SK-N-SH (cell line): ENCODE measurements around the gene IMPACT. TPM values are rescaled to one million over a fixed set of nuclear protein-coding genes. Genes with fewer than 3 reads are reported as not detected.

Experiments
- CTCF ChIA-PET: fragments of 300-600, 350-600 bp; formaldehyde crosslinking; extraction: SDS; loops from one replicate; lab custom pipeline; 2021; lab: Yijun Ruan, JAX
- POLR2A ChIA-PET: fragments of 350-600 bp; sonication (Branson Sonifier 250); formaldehyde crosslinking; extraction: SDS; loops from one replicate; lab custom pipeline; 2020; ENCODE audit warnings: antibody characterized with exemption, inconsistent platforms; lab: Yijun Ruan, JAX
- DNase-seq: peaks from one replicate; pipeline ENCODE4 v3.0.0; 2012
- H2AFZ ChIP-seq: fragments of 200-600 bp; sonication (generic); 2 replicates; pipeline ENCODE4 v1.8.1; 2016; ENCODE audit warnings: antibody characterized with exemption, mild to moderate bottlenecking, low read depth
- H3F3A ChIP-seq: fragments of 200-600 bp; sonication (generic); replicated peaks from 2 replicates; pipeline ENCODE3; 2016; ENCODE audit warnings: antibody characterized with exemption, mild to moderate bottlenecking; ENCODE audit not compliant: insufficient read depth
- H3K27ac ChIP-seq, 2 experiments: fragments of 200-500 bp in 1 of 2; fragments of 200-600 bp in 1 of 2; sonication (Bioruptor generic) in 1 of 2; sonication (generic), shearing (Covaris generic) in 1 of 2; 2 replicates each; pipeline versions ENCODE4 v1.5.1 to v1.6.1; 2014 to 2016; ENCODE audit warnings: low read depth in 2 of 2, inconsistent platforms in 1 of 2, low read length in 1 of 2, mild to moderate bottlenecking in 1 of 2, mixed read lengths in 1 of 2
- H3K27me3 ChIP-seq: fragments of 200-600 bp; sonication (generic), shearing (Covaris generic); 2 replicates; pipeline ENCODE4 v1.6.1; 2016; ENCODE audit warnings: mixed run types; ENCODE audit not compliant: insufficient read depth
- H3K36me3 ChIP-seq, 2 experiments: fragments of 200-500 bp in 1 of 2; fragments of 200-600 bp in 1 of 2; sonication (Bioruptor generic) in 1 of 2; sonication (generic) in 1 of 2; replicated peaks in 1 of 2; 2 replicates each; pipeline versions ENCODE3 to v1.5.1; 2014 to 2016; ENCODE audit warnings: low read length in 1 of 2, mild to moderate bottlenecking in 1 of 2; ENCODE audit not compliant: insufficient read depth in 2 of 2, control insufficient read depth in 1 of 2
- H3K4me1 ChIP-seq, 2 experiments: fragments of 200-500 bp in 1 of 2; fragments of 200-600 bp in 1 of 2; sonication (Bioruptor generic) in 1 of 2; sonication (generic), shearing (Covaris generic) in 1 of 2; 2 replicates each; pipeline versions ENCODE4 v1.5.1 to v1.6.1; 2014 to 2016; ENCODE audit warnings: low read depth in 1 of 2, low read length in 1 of 2, mixed run types in 1 of 2; ENCODE audit not compliant: insufficient read depth in 2 of 2, control insufficient read depth in 1 of 2
- H3K4me2 ChIP-seq: fragments of 200-600 bp; sonication (generic), shearing (Covaris generic); 2 replicates; pipeline ENCODE4 v1.6.1; 2017; ENCODE audit warnings: mixed run types
- H3K4me3 ChIP-seq, 2 experiments: fragments of 200-500 bp in 1 of 2; fragments of 200-600 bp in 1 of 2; sonication (Bioruptor generic) in 1 of 2; sonication (generic), shearing (Covaris generic) in 1 of 2; 2 replicates each; pipeline versions ENCODE4 v1.5.1 to v1.8.1; 2014 to 2016; ENCODE audit warnings: low read depth in 2 of 2, inconsistent platforms in 1 of 2, low read length in 1 of 2, mild to moderate bottlenecking in 1 of 2, mixed read lengths in 1 of 2, moderate library complexity in 1 of 2
- H3K79me2 ChIP-seq: fragments of 200-600 bp; sonication (generic); 2 replicates; pipeline ENCODE4 v1.8.1; 2017; ENCODE audit warnings: mild to moderate bottlenecking; ENCODE audit not compliant: insufficient read depth
- H3K9ac ChIP-seq: fragments of 200-600 bp; sonication (generic); 2 replicates; pipeline ENCODE4 v1.6.1; 2017; ENCODE audit warnings: mixed run types
- H3K9me2 ChIP-seq: fragments of 200-600 bp; sonication (generic); 2 replicates; pipeline ENCODE4 v1.6.1; 2017; ENCODE audit warnings: mixed run types
- H3K9me3 ChIP-seq: fragments of 200-600 bp; sonication (generic); 2 replicates; pipeline ENCODE4 v1.6.1; 2017; ENCODE audit warnings: mixed run types, mild to moderate bottlenecking, moderate library complexity
- H4K20me1 ChIP-seq: fragments of 200-600 bp; sonication (generic); 2 replicates; pipeline ENCODE4 v1.6.1; 2017; ENCODE audit warnings: mild to moderate bottlenecking, mixed run types; ENCODE audit not compliant: insufficient read depth
- ELF1 ChIP-seq: IDR thresholded peaks from 2 replicates; pipeline ENCODE4 v1.4.0; 2012
- EP300 ChIP-seq, 2 experiments: IDR thresholded peaks; 2 replicates each; pipeline versions ENCODE4 v1.4.0 to v1.6.1; 2012; ENCODE audit warnings: borderline replicate concordance in 1 of 2, low read depth in 1 of 2, low read length in 1 of 2
- EZH2phosphoT487 ChIP-seq: fragments of 200-600 bp; sonication (generic); IDR thresholded peaks from 2 replicates; pipeline ENCODE4 v1.6.1; 2017; ENCODE audit warnings: low read depth, mixed run types, mild to moderate bottlenecking, antibody characterized with exemption, moderate library complexity, borderline replicate concordance
- FOSL2 ChIP-seq: IDR thresholded peaks from 2 replicates; pipeline ENCODE4 v1.4.0; 2012; ENCODE audit warnings: low read depth, mild to moderate bottlenecking, moderate library complexity, borderline replicate concordance
- FOXM1 ChIP-seq: IDR thresholded peaks from 2 replicates; pipeline ENCODE4 v1.4.0; 2012; ENCODE audit warnings: low read depth, mild to moderate bottlenecking
- JUND ChIP-seq: IDR thresholded peaks from 2 replicates; pipeline ENCODE4 v1.4.0; 2012
- MEF2A ChIP-seq: IDR thresholded peaks from 2 replicates; pipeline ENCODE4 v1.4.0; 2012; ENCODE audit warnings: low read depth, borderline replicate concordance
- MXI1 ChIP-seq: IDR thresholded peaks from 2 replicates; pipeline ENCODE4 v1.6.1; 2012; ENCODE audit warnings: mild to moderate bottlenecking, low read depth, low read length, improper control_type of control experiment
- NFIC ChIP-seq: IDR thresholded peaks from 2 replicates; pipeline ENCODE4 v1.4.0; 2012; ENCODE audit warnings: borderline replicate concordance
- NRF1 ChIP-seq: IDR thresholded peaks from 2 replicates; pipeline ENCODE4 v1.6.1; 2012; ENCODE audit warnings: low read depth, mild to moderate bottlenecking, low read length
- RAD21 ChIP-seq: IDR thresholded peaks from 2 replicates; pipeline ENCODE4 v1.6.1; 2012; ENCODE audit warnings: mild to moderate bottlenecking, low read length
- RFX5 ChIP-seq: IDR thresholded peaks from 2 replicates; pipeline ENCODE4 v1.6.1; 2012; ENCODE audit warnings: mild to moderate bottlenecking, improper control_type of control experiment, low read length
- RXRA ChIP-seq: IDR thresholded peaks from 2 replicates; pipeline ENCODE4 v1.4.0; 2012; ENCODE audit warnings: low read depth, mild to moderate bottlenecking, borderline replicate concordance
- SIN3A ChIP-seq: IDR thresholded peaks from 2 replicates; pipeline ENCODE4 v1.6.1; 2012; ENCODE audit warnings: low read depth, mild to moderate bottlenecking, low read length, moderate library complexity, borderline replicate concordance
- TCF12 ChIP-seq: IDR thresholded peaks from 2 replicates; pipeline ENCODE4 v1.4.0; 2012
- whole genome bisulfite sequencing: methylation state at CpG from one replicate; pipeline ENCODE4 v1.1.6; 2017; ENCODE audit warnings: low lambda C conversion rate; 5-methylcytosine and 5-hydroxymethylcytosine counted together
- polyA plus RNA-seq, 3 experiments: library from polyadenylated mRNA; depleted of rRNA; stranded (reverse); fragments of >200 nt; gene quantifications; 2 replicates each; pipeline ENCODE4 v1.2.3, GENCODE V29; 2012
- TF ChIP-seq, protein P1 (sequence below): fragments of 200-600 bp; sonication (generic); IDR thresholded peaks from 2 replicates; pipeline ENCODE4 v1.6.1; 2017; ENCODE audit warnings: antibody characterized with exemption, mild to moderate bottlenecking, moderate library complexity
- TF ChIP-seq, protein P2 (sequence below): fragments of 150-350 bp; IDR thresholded peaks from 2 replicates; pipeline ENCODE4 v1.6.1; 2017; ENCODE audit warnings: antibody characterized with exemption, low read length, low read depth, borderline replicate concordance
- TF ChIP-seq, protein P3 (sequence below): IDR thresholded peaks from 2 replicates; pipeline ENCODE4 v1.4.0; 2012; ENCODE audit warnings: low read depth, borderline replicate concordance

The IMPACT gene
- polyA plus RNA-seq, 1 of the 3 experiments (the other 2 are of a cell fraction) = 13.0 TPM

DNA sequence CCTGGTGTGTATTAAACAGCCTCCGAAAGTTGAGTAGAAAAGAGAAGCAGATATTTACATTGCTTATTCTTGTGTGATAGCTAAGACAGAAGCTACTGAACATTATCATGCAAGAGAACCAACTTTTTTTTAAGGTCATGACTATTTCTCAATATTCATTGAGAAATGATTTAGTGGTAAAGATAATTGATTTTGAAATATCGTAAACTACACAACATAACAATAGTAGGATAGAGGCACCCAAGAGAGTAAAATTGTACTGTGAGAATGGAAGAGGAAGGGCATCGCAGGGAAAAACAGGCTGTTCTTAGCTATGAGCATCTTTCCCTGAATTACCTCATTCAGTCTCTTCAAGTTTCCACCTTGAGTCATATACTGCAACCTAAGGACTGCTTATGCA, 59.2 kb downstream of the IMPACT start:
- no peak for DNase-seq
- no peak for TF ChIP-seq ELF1
- TF ChIP-seq NRF1 = no peak
- TF ChIP-seq RAD21 = no peak
- no peak for TF ChIP-seq EZH2phosphoT487
- TF ChIP-seq TCF12 = no peak
- TF ChIP-seq FOSL2 = no peak
- no peak for TF ChIP-seq JUND
- TF ChIP-seq MEF2A = no peak
- no peak for TF ChIP-seq SIN3A
- TF ChIP-seq RXRA = no peak
- TF ChIP-seq, protein P1, sequence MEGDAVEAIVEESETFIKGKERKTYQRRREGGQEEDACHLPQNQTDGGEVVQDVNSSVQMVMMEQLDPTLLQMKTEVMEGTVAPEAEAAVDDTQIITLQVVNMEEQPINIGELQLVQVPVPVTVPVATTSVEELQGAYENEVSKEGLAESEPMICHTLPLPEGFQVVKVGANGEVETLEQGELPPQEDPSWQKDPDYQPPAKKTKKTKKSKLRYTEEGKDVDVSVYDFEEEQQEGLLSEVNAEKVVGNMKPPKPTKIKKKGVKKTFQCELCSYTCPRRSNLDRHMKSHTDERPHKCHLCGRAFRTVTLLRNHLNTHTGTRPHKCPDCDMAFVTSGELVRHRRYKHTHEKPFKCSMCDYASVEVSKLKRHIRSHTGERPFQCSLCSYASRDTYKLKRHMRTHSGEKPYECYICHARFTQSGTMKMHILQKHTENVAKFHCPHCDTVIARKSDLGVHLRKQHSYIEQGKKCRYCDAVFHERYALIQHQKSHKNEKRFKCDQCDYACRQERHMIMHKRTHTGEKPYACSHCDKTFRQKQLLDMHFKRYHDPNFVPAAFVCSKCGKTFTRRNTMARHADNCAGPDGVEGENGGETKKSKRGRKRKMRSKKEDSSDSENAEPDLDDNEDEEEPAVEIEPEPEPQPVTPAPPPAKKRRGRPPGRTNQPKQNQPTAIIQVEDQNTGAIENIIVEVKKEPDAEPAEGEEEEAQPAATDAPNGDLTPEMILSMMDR = no peak
- TF ChIP-seq, protein P2, sequence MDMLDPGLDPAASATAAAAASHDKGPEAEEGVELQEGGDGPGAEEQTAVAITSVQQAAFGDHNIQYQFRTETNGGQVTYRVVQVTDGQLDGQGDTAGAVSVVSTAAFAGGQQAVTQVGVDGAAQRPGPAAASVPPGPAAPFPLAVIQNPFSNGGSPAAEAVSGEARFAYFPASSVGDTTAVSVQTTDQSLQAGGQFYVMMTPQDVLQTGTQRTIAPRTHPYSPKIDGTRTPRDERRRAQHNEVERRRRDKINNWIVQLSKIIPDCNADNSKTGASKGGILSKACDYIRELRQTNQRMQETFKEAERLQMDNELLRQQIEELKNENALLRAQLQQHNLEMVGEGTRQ = no peak
- TF ChIP-seq RFX5 = no peak
- no peak overlapping the region for H3K4me2 ChIP-seq
- no peak overlapping the region for H3K27ac ChIP-seq
- H3K4me3 ChIP-seq = no peak overlapping the region
- H3K9ac ChIP-seq = no peak overlapping the region
- no peaks in the 10 kb centered on the region for H3K9me3 ChIP-seq
- ChIA-PET CTCF (interaction anchor here (0.6 to 11.7 kb wide), 9 partner anchors 12 to 928 kb away, joined by 3 to 171 read pairs (median 3); no protein-coding TSS in a partner anchor), POLR2A (no interaction called here)
- no peaks in the 10 kb centered on the region for H4K20me1 ChIP-seq
- H3K79me2 ChIP-seq = no peaks in the 10 kb centered on the region
- no peak overlapping the region for H2AFZ ChIP-seq
- no peaks in the 10 kb centered on the region for H3K27me3 ChIP-seq
- H3K9me2 ChIP-seq = no peaks in the 10 kb centered on the region
- 94% methylated on average over 3 of the region's 3 CpGs for WGBS
- H3K4me1 ChIP-seq = peaks cover 0 to 2% of the 10 kb centered on the region in 2 experiments; a peak in 1 of 4 replicates
- no peaks in the 10 kb centered on the region for H3K36me3 ChIP-seq
- H3F3A ChIP-seq = no peaks in the 10 kb centered on the region

DNA sequence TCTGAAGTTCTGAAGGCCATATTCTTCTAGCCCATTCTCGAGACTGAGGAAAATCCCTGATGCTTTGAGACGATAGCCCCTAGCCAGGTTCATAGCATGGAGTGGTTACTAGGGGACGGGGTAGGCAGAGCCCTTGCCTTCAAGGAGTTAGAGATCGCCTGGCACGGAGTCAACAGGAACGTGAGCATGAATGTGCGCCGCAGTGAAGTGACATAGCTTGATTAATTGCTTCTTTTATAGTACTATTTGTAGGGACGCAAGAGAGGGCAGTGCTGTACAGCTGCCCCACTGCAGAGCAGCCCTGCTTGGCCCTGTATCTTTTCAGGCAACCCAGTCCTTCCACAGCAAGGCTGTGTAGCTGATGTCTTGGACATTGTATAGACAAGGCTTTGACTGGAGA, 60.2 kb downstream of the IMPACT start:
- CTCF ChIA-PET = interaction anchor here (0.7 to 11.7 kb wide), 15 partner anchors 9 to 684 kb away, joined by 3 to 171 read pairs (median 9); no protein-coding TSS in a partner anchor
- 69% methylated on average over 9 of the region's 9 CpGs for WGBS
- Histone ChIP-seq H3K9me2 (no peaks in the 10 kb centered on the region), H4K20me1 (no peaks in the 10 kb centered on the region), H3K27me3 (no peaks in the 10 kb centered on the region), H3K9ac (no peak overlapping the region), H3K36me3 (no peaks in the 10 kb centered on the region), H3K4me1 (peaks cover 0 to 3% of the 10 kb centered on the region in 2 experiments; a peak in 1 of 4 replicates), H3K9me3 (no peaks in the 10 kb centered on the region), H3F3A (no peaks in the 10 kb centered on the region), H3K4me2 (no peak overlapping the region), H2AFZ (no peak overlapping the region), H3K4me3 (no peak overlapping the region), H3K79me2 (no peaks in the 10 kb centered on the region), H3K27ac (no peak overlapping the region)
- POLR2A ChIA-PET = no interaction called here
- no peak for TF ChIP-seq MXI1
- no peak for TF ChIP-seq EP300 (IDR thresholded peaks at IDR 0.05; ENCODE audit: borderline replicate concordance in 1 of 2, low read depth in 1 of 2, low read length in 1 of 2)
- no peak for TF ChIP-seq FOXM1
- TF ChIP-seq ELF1 = no peak
- TF ChIP-seq NRF1 = no peak
- no peak for TF ChIP-seq RFX5
- TF ChIP-seq RAD21 = no peak
- no peak for TF ChIP-seq RXRA
- TF ChIP-seq NFIC = no peak
- TF ChIP-seq FOSL2 = no peak
- TF ChIP-seq, protein P3, sequence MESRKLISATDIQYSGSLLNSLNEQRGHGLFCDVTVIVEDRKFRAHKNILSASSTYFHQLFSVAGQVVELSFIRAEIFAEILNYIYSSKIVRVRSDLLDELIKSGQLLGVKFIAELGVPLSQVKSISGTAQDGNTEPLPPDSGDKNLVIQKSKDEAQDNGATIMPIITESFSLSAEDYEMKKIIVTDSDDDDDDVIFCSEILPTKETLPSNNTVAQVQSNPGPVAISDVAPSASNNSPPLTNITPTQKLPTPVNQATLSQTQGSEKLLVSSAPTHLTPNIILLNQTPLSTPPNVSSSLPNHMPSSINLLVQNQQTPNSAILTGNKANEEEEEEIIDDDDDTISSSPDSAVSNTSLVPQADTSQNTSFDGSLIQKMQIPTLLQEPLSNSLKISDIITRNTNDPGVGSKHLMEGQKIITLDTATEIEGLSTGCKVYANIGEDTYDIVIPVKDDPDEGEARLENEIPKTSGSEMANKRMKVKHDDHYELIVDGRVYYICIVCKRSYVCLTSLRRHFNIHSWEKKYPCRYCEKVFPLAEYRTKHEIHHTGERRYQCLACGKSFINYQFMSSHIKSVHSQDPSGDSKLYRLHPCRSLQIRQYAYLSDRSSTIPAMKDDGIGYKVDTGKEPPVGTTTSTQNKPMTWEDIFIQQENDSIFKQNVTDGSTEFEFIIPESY = no peak
- no peak for DNase-seq
